LNCAP (cell line): ENCODE measurements around the gene CLEC16A.

ENCODE experiments used
- TF ChIP-seq, protein P1 (sequence below): fragments of 450-650 bp; IDR thresholded peaks from 2 replicates; pipeline ENCODE4 v1.5.1; 2017; ENCODE audit warnings: mild to moderate bottlenecking

CLEC16A gene

DNA sequence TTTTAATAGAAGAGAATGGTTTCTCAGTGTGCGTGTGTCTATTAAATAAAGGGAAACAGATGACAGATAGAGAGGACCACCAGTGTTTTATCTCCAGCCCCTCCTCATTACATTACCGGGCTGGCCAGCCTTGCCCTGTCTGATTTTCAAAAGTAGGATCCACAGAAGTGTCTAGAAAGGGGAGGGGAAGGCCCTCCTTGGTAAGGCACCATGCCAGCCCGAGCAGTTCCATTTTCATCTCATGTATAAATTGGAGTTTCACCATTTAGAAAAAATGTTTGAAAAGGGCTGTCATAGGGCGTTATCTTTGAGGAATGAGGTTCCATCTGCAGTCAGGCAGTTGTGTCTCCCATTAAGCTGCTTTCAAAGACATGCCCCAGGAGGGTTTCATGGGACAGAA is 214.9 kb downstream of the CLEC16A start:
- TF ChIP-seq, protein P1, sequence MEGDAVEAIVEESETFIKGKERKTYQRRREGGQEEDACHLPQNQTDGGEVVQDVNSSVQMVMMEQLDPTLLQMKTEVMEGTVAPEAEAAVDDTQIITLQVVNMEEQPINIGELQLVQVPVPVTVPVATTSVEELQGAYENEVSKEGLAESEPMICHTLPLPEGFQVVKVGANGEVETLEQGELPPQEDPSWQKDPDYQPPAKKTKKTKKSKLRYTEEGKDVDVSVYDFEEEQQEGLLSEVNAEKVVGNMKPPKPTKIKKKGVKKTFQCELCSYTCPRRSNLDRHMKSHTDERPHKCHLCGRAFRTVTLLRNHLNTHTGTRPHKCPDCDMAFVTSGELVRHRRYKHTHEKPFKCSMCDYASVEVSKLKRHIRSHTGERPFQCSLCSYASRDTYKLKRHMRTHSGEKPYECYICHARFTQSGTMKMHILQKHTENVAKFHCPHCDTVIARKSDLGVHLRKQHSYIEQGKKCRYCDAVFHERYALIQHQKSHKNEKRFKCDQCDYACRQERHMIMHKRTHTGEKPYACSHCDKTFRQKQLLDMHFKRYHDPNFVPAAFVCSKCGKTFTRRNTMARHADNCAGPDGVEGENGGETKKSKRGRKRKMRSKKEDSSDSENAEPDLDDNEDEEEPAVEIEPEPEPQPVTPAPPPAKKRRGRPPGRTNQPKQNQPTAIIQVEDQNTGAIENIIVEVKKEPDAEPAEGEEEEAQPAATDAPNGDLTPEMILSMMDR = no peak

GRCh38 chr16:11160676-11161115 is 216.3 kb downstream of the CLEC16A start:
- TF ChIP-seq, protein P1 = no peak

DNA sequence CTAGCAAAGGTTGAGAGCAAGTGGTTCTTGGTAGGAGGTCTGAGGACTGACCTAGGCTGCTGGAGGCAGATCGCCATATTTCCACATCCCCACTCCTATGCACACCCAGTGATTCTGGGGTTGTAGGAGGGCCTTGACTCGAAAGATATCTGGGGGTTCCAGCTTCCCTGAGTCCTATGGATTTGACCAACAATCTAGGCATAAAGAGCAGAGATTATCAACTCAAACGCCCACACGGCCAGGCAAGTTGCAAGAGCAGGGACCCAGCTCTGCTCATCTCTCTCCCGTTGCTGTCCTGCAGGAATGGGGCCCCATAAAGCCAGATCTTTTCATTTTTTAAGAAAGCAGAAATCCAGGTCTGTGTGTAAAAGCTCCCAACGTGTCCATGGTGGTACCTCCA is 217.1 kb downstream of the CLEC16A start:
- TF ChIP-seq, protein P1 = no peak

GRCh38 chr16:11161974-11162373 is 217.6 kb downstream of the CLEC16A start:
- TF ChIP-seq, protein P1 = no peak

- TF ChIP-seq, protein P1 = no peak
Observed at GRCh38 chr16:11162586-11163268, 218.4 kb downstream of the CLEC16A start.

- TF ChIP-seq, protein P1 = no peak
Observed at GRCh38 chr16:11163761-11164261, 219.4 kb downstream of the CLEC16A start.

DNA sequence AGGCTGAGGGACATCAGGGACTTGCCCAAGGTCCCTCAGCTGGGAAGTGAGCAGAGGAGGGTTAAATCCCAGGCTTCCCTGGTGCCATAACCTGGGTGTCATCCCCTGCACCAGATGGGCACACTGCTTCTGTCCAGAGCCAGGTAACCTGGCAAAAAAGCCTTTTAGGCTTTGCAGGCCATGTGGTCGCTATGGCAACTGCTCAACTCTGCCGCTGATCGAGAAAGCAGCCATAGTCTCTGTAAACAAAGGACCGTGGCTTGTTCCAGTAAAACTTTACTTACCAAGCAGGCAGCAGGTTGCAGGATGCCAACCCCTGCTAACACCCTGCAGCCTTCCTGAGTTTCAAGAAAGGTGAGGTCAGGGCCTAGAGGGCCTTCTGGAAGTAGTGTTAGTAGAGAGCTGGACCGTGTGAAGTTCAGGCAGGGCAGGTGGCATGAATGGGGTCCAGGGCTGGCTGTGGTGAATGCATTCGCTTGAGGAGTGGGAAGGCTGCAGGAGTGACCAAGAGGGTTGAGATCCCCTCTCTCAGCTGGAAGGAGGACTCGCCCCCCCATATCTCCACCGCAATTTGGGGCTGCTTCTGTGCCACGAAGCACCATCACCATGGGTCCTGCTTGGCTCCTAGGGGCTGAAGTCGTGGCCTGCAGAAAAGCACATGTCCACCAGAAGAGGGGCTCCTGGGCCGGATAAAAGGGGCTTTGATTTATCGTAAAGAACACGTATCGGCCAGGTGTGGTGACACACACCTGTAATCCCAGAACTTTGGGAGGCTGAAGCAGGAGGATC is 220.3 kb downstream of the CLEC16A start:
- TF ChIP-seq, protein P1 = no peak
